ENCODE results near the gene PKNOX2.

PKNOX2 gene

GRCh38 chr11:125289419-125290098, 125.0 kb downstream of the PKNOX2 start:
- DNase-seq: no peak

GRCh38 chr11:125290263-125290662, 125.7 kb downstream of the PKNOX2 start:
- DNase-seq: no peak

DNA sequence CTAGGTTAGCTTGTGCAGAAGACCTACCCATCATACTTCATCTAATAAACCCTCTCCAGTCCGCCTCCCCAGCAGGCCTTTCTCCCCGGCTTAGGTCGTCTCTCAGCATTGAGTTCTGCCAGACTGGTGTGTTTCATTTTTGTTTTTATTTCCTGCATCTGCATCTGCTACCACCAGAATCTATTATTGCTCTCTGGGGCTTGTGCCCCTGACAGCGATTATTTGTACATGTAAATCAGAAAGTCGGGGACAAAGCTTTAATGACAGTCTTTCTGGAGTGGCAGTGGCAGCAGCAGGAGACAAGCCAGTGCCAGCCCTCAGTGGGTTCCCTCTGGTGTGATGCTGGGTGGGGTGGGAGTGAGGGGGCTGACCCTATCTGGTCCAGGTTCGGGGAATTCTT, 127.5 kb downstream of the PKNOX2 start:
- no peak for DNase-seq

DNA sequence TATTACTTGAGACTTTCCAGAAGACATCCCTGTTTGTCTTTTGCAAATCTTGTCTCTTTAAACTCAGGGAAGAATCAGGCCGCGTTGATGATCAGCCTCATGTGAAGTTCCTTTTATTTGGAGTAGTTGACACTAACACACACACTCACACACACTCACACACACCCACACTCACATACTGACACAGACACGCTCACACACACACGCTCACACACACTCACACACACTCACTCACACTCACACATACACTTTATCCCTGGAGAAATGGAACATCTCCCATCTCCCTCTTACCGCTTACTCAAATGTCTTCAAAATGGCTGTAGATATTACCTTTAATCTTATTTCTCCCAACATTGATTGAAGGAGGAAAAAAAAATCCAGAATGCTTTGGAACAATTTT, 129.0 kb downstream of the PKNOX2 start:
- no peak for DNase-seq

DNA sequence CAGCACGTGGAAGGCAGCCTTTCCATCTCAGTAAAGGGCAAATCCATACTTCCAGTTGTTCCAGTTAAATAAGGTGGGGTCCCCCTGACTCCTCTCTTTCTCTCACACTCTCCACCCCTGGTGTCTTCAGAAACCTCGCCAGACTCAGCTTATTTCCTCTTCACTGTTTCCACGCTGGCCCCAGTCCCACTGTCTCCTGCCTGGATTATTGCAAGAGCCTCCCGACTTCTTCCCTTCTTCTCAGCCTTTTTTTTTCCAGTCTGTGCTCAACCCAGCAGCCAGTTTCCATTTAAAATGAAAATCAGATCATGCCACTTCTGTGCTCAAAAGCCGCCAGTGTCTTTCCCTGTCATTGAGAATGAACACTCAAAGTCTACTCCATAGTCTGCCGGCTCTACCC, 131.4 kb downstream of the PKNOX2 start:
- DNase-seq: no peak

- no peak for DNase-seq
These were observed 132.9 kb downstream of the PKNOX2 start for GRCh38 chr11:125297346-125297915.

- DNase-seq: no peak
These were observed 134.6 kb downstream of the PKNOX2 start for GRCh38 chr11:125299061-125299615.

GRCh38 chr11:125299821-125300220, 135.3 kb downstream of the PKNOX2 start:
- DNase-seq: no peak

DNA sequence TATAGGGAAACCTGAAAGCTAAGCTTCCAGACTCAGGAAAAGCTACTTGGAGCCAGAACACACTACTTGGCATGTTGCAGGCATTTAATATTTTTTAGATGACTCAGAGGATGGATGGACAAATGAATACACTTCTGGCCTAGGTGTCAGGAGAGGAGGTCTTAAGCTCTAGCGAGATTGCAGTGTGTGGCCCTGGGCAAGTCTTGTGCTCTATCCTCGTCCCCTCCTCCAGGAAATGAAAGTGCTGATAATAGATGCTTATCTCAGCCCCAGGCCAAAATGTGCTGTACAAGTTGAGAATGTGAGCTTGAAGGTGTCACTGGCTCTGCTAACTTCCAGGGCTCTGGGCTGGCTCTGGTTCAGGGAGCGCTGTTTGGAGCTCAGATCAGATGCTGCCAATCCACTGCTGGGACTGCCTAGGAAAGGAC, 136.3 kb downstream of the PKNOX2 start:
- DNase-seq: peak; percentile 16

- DNase-seq: no peak
These were observed 136.8 kb downstream of the PKNOX2 start for GRCh38 chr11:125301346-125301745.

DNA sequence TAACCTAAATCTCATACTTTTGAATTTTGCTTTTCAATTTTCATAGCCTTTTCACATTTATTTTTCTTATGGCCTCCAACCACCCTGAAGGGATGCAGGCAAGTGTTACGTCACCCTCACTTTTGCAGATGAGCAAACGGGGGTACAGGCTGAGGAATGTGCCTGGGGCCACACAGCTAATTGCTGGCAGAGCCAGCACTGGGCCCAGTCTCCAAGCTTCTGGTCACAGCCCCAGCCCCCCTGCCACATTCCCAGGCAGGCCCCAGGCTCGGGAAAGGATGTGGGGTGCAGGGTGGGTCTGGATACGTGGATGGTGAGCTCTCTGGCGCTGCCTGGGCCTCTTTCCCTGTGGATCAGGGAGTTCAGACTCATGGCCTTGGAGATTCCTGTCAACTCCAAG, 138.6 kb downstream of the PKNOX2 start:
- no peak for DNase-seq

DNA sequence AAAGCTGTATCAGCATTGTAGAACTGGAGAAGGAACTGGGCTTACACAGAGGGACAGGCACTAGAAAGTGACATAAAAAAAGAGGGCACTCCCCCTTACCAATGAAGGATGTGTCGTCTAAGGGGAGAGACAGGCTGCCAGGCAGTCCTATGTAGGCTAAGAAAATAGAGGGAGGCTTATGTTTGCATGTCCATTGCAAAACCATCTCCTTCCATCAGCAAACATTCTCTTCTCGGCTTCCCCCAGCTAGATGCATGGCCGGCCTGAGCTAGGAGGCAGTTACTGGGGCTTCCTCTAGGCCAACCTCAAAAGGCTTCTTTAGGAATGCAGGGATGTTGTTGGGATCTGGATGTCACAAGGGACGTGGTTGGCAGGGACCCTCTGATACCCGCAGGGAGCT, 139.1 kb downstream of the PKNOX2 start:
- DNase-seq: no peak

DNA sequence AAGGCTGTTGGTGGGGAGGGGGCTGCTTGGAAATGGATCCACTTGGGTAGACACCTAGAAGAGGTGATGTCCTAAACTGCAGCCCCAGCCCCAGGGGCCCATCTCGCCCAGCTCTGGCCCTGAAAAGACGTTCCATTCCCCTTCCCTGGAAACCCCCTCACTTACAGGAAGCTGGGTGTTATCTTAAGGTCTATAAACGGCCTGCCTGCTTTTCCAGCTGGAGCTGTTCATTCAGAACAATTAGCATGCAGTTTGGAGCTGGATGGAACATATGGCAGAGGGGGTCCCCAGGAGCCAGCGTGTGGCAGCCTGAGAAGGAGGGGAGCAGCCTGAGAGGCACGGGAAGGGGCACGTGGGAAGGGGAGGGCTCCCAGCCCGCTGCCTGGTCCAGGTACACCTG, 139.6 kb downstream of the PKNOX2 start:
- DNase-seq: no peak

DNA sequence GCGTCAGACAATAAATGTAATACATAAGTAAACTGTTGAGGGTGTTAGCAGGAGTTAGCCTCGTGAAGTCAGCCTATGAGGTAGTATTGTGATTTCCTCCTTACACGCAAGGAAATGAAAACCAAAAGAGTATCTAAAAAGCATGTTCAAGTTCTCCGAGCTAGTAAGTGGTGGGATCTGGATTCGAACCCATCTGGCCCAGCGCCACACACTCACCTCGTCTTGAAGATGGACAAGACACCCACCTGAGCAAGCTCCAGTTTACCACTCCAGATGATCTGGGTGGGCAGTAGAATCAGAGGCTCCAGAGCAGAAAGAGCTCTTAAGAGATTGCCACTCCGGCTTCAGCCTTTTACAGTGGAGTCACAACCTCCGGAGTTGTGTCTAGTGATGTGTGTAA, 140.3 kb downstream of the PKNOX2 start:
- no peak for DNase-seq

DNA sequence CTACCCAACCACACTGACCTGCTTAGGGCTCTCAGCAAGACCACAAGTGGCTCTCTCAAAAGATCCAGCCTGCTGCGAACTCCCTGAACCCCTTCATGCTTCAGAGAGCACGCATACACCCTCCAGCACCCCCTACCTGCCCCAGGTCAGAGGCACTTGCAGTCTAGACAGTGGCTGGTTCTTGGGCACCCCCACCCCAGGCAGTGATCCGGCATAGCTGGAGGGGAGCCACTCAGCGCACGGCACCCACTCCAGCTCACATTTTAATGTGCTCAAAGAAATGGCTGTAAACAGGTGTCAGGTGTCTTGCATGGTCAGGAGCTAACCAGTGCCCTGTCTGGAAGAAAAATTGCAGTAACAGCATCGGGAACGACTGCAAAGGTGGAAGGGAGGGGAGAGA, 140.8 kb downstream of the PKNOX2 start:
- no peak for DNase-seq

DNA sequence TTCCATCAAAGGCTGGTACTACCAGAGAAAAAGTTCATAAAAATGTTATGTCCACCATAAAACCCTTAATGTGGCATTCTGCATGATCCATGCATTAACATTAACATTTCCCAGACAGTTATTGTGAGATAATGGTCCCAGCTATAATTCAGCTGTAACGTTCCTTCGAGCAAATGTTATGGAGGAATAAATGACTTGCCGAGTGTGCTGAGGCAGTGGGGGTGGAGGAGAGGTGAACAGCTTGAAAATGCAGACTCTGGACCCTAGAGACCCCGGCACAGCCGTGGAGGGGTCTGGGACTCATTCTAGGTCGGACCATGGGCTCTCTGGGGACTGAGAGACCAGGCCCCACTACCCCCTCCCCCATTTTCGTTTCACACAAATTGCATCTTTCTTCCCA, 141.9 kb downstream of the PKNOX2 start:
- no peak for DNase-seq

- no peak for DNase-seq
These were observed 143.7 kb downstream of the PKNOX2 start for GRCh38 chr11:125308246-125308645.

DNA sequence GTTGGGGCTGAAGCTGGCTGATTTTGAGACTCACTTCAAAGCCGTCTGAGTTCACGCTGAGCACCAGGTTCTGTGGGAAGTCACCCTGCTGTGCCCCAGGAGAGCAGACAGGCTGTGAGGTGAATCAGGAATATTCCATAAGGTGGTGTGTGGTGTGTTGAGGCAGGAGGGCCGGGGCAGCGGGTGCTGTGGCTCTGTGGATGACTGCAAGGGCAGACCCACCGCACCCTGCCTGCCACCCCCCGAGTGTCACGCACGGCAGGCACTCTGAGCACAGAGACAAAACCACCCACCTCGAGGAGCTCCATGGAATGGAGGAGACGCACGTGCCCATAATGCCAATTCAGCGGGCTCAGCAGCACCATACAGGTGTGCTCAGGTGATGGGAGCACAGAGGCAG, 147.8 kb downstream of the PKNOX2 start:
- DNase-seq: no peak

DNA sequence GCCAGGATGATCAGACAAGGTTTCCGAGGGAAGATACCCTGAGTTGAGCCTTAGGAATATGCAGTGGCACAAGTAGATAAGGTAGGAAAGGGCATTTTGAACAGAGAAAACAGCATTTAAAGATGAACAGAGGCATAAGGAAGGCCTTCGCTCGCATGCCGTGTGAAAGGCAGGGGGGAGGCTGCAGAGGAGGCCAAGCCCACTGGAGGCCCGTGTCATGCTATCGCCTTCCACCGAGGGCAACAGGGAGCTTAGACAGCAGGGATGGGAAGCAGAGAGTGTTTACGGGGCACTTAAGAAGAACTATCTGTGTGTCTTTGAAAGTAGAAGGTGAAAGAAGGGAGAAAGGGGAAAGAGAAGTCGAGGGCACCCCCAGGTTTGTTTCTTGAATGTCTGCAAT, 148.3 kb downstream of the PKNOX2 start:
- no peak for DNase-seq

DNA sequence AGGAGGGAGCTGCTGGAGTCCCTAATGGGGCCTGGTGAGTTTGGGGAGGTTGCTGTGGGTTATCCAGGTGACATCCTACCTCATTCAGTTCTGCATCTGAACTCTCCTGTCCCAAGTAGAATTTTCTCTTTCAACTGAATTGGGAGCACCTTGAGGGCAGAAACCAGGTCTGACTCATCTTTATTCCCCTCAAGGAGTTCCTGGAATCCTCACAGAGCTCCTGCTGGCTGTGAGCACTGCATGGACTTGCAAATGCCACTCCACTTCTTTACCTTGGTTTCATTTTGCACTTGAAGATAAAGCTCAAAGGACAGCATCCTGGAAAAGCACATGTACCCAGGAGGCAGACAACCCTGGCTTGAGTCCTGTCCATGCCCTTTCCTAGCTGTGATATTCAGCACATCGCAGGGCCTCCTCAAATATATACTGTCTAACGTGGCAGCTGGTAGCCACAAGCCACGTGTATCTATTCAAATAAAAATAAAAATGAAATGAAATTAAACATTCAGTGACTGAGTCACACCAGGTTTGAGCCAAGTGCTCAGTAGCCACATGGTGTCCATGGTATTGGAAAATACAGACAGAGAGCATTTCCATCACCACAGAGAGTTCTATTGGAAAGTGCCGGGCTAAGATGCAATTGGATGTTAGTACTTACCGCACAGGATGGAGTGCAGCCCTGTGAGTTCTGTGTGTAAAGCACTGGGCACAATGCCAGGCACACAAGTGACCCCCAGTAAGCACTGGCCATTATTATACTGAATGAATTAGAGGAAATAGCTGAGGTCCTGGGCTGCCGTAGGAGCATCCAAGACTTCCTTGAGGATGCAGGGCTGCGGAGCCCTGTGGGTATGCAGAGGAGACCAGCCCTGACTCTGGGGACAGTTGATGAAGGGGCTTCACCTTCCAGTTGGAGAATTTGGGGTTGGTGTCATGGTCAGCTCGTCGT, 149.0 kb downstream of the PKNOX2 start:
- no peak for DNase-seq

- DNase-seq: no peak
These were observed 149.9 kb downstream of the PKNOX2 start for GRCh38 chr11:125314276-125315078.

GRCh38 chr11:125315079-125315740, 150.7 kb downstream of the PKNOX2 start:
- DNase-seq: no peak
